ENCODE measurements around the gene PCBP3.

DNA sequence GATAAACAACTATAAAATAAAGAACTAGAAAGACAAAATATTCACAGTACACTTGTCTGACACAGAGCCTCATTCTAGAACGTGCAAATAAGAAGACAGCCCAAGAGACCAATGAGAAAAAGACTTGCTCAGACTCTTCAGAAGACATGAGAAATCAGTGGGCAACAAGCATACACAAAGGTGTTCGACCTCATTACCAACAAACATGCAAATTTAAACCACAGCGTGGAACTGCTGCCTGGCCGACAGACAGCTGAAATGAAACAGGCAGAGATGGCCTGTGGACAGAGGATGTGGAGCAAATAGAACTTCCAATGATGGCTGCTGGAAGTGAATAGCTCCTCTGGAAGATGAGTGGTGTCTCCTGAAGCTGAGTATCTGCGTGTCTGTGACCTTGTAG, 315.7 kb downstream of the PCBP3 start:
- TF ChIP-seq, protein P1, sequence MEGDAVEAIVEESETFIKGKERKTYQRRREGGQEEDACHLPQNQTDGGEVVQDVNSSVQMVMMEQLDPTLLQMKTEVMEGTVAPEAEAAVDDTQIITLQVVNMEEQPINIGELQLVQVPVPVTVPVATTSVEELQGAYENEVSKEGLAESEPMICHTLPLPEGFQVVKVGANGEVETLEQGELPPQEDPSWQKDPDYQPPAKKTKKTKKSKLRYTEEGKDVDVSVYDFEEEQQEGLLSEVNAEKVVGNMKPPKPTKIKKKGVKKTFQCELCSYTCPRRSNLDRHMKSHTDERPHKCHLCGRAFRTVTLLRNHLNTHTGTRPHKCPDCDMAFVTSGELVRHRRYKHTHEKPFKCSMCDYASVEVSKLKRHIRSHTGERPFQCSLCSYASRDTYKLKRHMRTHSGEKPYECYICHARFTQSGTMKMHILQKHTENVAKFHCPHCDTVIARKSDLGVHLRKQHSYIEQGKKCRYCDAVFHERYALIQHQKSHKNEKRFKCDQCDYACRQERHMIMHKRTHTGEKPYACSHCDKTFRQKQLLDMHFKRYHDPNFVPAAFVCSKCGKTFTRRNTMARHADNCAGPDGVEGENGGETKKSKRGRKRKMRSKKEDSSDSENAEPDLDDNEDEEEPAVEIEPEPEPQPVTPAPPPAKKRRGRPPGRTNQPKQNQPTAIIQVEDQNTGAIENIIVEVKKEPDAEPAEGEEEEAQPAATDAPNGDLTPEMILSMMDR (IDR thresholded peaks at IDR 0.05): no peak
- no peak for TF ChIP-seq POLR2A (IDR thresholded peaks at IDR 0.05)

All from lower leg skin (tissue), 3 donors.